Mucosa of descending colon (tissue), 3 donors: ENCODE data around the gene CDH8. TPM values are rescaled to one million over a fixed set of nuclear protein-coding genes. Genes with fewer than 3 reads are reported as not detected.

Source experiments
- ATAC-seq: fragments of 200-7000 bp; cut with Tn5 transposase; one replicate; pipeline ENCODE4 v1.9.1; 2020; ENCODE audit warnings: mild to moderate bottlenecking, moderate library complexity
- DNase-seq, 3 donors: peaks; one replicate each; pipeline ENCODE4 v3.0.0-alpha.2; 2020
- H3K36me3 ChIP-seq: fragments of 200-600 bp; one replicate; pipeline ENCODE4 v1.8.0; 2021; ENCODE audit warnings: low read depth, mild to moderate bottlenecking
- H3K4me1 ChIP-seq: fragments of 200-600 bp; one replicate; pipeline ENCODE4 v1.8.0; 2021; ENCODE audit warnings: low read depth, mild to moderate bottlenecking
- H3K4me3 ChIP-seq: fragments of 200-600 bp; one replicate; pipeline ENCODE4 v1.8.0; 2021; ENCODE audit warnings: mild to moderate bottlenecking
- H3K9me3 ChIP-seq: fragments of 200-600 bp; one replicate; pipeline ENCODE4 v1.8.0; 2021; ENCODE audit warnings: mild to moderate bottlenecking
- intact Hi-C, 2 donors: fragments of 100-400 bp; cut with DNase I in 1 of 2; cut with micrococcal nuclease in 1 of 2; formaldehyde crosslinking; loops; one replicate each; pipeline versions ENCODE4 v1.11.0 to v1.11.1; 2022; cut with DNase I, micrococcal nuclease
- total RNA-seq, 3 donors: library from RNA; stranded (reverse); fragmentation: NEBNext Ultra II Directional in 2 of 3; extraction: Animal tissue kit (Norgen Biotek cat#: 25700) in 2 of 3; gene quantifications; one replicate each; pipeline versions ENCODE4 v1.2.1 to v1.2.4, GENCODE V29; 2021 to 2023
- TF ChIP-seq, protein P1 (sequence below): fragments of 200-600 bp; IDR thresholded peaks from one replicate; pipeline ENCODE4 v1.8.0; 2022; ENCODE audit warnings: antibody characterized with exemption, mild to moderate bottlenecking
- donor health status: DM: no; HTN: no; CAD: no; lungs with moderate emphysema.
- donor health status: DM: no; HTN: no; CAD: no.
- donor health status: DM: no; HTN: yes; CAD: no.

Gene CDH8
- total RNA-seq, 3 donors from 2014 or later: 0.16 to 1.2 TPM; not detected in 1

- no peaks in the 10 kb centered on the region for H3K9me3 ChIP-seq
- intact Hi-C loops: no loop called here
Observed at GRCh38 chr16:61665512-61665911, 370.7 kb downstream of the CDH8 start.

GRCh38 chr16:61659936-61660335 lies 376.3 kb downstream of the CDH8 start:
- Histone ChIP-seq H3K9me3 (peaks cover 9% of the 10 kb centered on the region), H3K4me3 (no peak overlapping the region), H3K36me3 (no peaks in the 10 kb centered on the region), H3K4me1 (no peaks in the 10 kb centered on the region)
- no peak for DNase-seq
- ATAC-seq: no peak
- TF ChIP-seq, protein P1, sequence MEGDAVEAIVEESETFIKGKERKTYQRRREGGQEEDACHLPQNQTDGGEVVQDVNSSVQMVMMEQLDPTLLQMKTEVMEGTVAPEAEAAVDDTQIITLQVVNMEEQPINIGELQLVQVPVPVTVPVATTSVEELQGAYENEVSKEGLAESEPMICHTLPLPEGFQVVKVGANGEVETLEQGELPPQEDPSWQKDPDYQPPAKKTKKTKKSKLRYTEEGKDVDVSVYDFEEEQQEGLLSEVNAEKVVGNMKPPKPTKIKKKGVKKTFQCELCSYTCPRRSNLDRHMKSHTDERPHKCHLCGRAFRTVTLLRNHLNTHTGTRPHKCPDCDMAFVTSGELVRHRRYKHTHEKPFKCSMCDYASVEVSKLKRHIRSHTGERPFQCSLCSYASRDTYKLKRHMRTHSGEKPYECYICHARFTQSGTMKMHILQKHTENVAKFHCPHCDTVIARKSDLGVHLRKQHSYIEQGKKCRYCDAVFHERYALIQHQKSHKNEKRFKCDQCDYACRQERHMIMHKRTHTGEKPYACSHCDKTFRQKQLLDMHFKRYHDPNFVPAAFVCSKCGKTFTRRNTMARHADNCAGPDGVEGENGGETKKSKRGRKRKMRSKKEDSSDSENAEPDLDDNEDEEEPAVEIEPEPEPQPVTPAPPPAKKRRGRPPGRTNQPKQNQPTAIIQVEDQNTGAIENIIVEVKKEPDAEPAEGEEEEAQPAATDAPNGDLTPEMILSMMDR: no peak
- intact Hi-C loops: no loop called here

More at GRCh38 chr16:61665512-61665911, 370.7 kb downstream of the CDH8 start:
- DNase-seq (no peak), ATAC-seq (no peak)
- H3K4me3 ChIP-seq: no peak overlapping the region
- TF ChIP-seq, protein P1: no peak
- no peaks in the 10 kb centered on the region for H3K36me3 ChIP-seq
- no peaks in the 10 kb centered on the region for H3K4me1 ChIP-seq

GRCh38 chr16:61654962-61655361 lies 381.3 kb downstream of the CDH8 start:
- Histone ChIP-seq H3K36me3 (no peaks in the 10 kb centered on the region), H3K4me3 (no peak overlapping the region), H3K9me3 (peaks cover 9% of the 10 kb centered on the region), H3K4me1 (no peaks in the 10 kb centered on the region)
- TF ChIP-seq, protein P1: no peak
- ATAC-seq (no peak), DNase-seq (no peak)
- intact Hi-C loops: no loop called here

DNA sequence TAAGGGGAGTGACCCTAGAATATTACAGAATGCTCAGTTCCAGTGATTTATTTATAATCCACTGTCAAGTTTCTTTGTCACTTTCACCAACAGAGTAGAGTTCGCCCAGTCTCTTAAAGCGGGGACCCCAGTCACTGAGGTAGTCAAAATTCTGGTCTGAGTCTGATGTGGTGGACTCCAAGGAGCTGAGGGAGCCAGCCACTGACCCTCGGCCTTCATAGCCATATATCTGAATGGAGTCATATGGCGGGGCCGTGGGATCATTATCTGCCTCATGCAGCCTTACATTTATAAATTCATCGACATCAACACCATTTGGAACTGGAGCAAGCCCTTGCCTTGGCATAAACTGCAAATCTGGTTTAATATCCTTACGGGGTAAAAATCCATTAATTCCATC lies 382.7 kb downstream of the CDH8 start:
- intact Hi-C loops: no loop called here
- Histone ChIP-seq H3K36me3 (no peaks in the 10 kb centered on the region), H3K9me3 (peaks cover 6% of the 10 kb centered on the region), H3K4me3 (no peak overlapping the region), H3K4me1 (no peaks in the 10 kb centered on the region)
- TF ChIP-seq, protein P1: no peak
- DNase-seq: no peak
- no peak for ATAC-seq

DNA sequence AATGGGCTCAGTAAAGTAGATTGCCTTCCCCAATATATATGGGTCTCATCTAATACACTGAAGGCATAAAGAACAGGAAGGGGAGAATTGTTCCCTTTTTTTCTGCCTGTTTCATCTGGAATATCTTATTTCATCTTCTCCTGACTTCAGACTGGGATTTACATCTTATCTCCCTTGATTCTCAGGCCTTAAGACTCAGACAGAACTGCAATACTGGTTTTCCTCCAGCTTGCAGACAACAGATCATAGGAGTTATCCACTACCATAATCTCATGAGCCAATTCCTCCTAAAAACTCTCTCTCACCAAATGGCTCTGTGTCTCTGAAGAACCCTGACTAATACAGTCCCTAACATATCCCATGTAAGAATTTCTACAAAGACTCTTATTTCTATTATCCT lies 390.7 kb downstream of the CDH8 start:
- Histone ChIP-seq H3K9me3 (no peaks in the 10 kb centered on the region), H3K4me3 (no peak overlapping the region), H3K4me1 (no peaks in the 10 kb centered on the region), H3K36me3 (no peaks in the 10 kb centered on the region)
- no peak for ATAC-seq
- no peak for DNase-seq
- TF ChIP-seq, protein P1: no peak
- intact Hi-C loops: no loop called here

GRCh38 chr16:61644736-61645135 lies 391.5 kb downstream of the CDH8 start:
- DNase-seq (no peak), ATAC-seq (no peak)
- TF ChIP-seq, protein P1: no peak
- Histone ChIP-seq H3K4me3 (no peak overlapping the region), H3K9me3 (no peaks in the 10 kb centered on the region), H3K4me1 (no peaks in the 10 kb centered on the region), H3K36me3 (no peaks in the 10 kb centered on the region)
- intact Hi-C loops: no loop called here
